Esophagus squamous epithelium (tissue), 5 donors: ENCODE measurements around the gene OPHN1. TPM values are rescaled to one million over a fixed set of nuclear protein-coding genes. Genes with fewer than 3 reads are reported as not detected.

Source experiments
- DNase-seq: peaks from one replicate; lab custom pipeline; 2025; lab: John Stamatoyannopoulos, UW
- H3K27ac ChIP-seq, 4 donors: fragments of 200-600 bp; sonication (generic); one replicate each; pipeline ENCODE4 v1.5.1; 2016 to 2019; ENCODE audit warnings: mild to moderate bottlenecking in 1 of 4
- H3K27me3 ChIP-seq, 4 donors: fragments of 200-600 bp; sonication (generic); 1 replicate in 3 of 4; 2 replicates in 1 of 4; pipeline versions ENCODE4 v1.5.1 to v1.6.0; 2017 to 2021; ENCODE audit warnings: antibody characterized with exemption in 1 of 4
- H3K36me3 ChIP-seq, 3 donors: fragments of 200-600 bp; sonication (generic); one replicate each; pipeline ENCODE4 v1.5.1; 2016 to 2019
- H3K4me1 ChIP-seq, 3 donors: fragments of 200-600 bp; sonication (generic); one replicate each; pipeline ENCODE4 v1.5.1; 2017 to 2019
- H3K4me3 ChIP-seq, 4 donors: fragments of 200-600 bp; sonication (generic); 1 replicate in 3 of 4; 2 replicates in 1 of 4; pipeline ENCODE4 v1.5.1; 2016 to 2019; ENCODE audit warnings: mild to moderate bottlenecking in 2 of 4, moderate library complexity in 1 of 4
- H3K9me3 ChIP-seq, 3 donors: fragments of 200-600 bp; sonication (generic); one replicate each; pipeline ENCODE4 v1.5.1; 2016 to 2019
- CTCF ChIP-seq, 6 experiments: fragments of 450-650 bp in 4 of 6; fragments of 200-600 bp in 2 of 6; sonication (generic) in 2 of 6; IDR thresholded peaks; one replicate each; pipeline ENCODE4 v1.5.1; 2016 to 2019; ENCODE audit warnings: antibody characterized with exemption in 6 of 6, mild to moderate bottlenecking in 4 of 6, moderate library complexity in 4 of 6
- POLR2A ChIP-seq, 4 donors: fragments of 450-650 bp; IDR thresholded peaks; one replicate each; pipeline ENCODE4 v1.6.1; 2017; ENCODE audit warnings: antibody characterized with exemption in 4 of 4, mild to moderate bottlenecking in 4 of 4, moderate library complexity in 3 of 4
- WGBS, 2 donors: methylation state at CpG; one replicate each; pipeline ENCODE4 v1.1.5; 2018; 5-methylcytosine and 5-hydroxymethylcytosine counted together
- intact Hi-C: fragments of 100-400 bp; cut with DNase I; formaldehyde crosslinking; loops from one replicate; pipeline ENCODE4 v1.15.0; 2022
- total RNA-seq, 4 donors: library from RNA; depleted of rRNA; stranded (reverse); fragments of >200 nt; gene quantifications; one replicate each; pipeline ENCODE4 v1.1.0, GENCODE V29; 2016
- donor health status: DM: yes; HTN: yes; CAD: no.

The OPHN1 gene
- total RNA-seq, 4 donors from 2014 or later: 2.6 to 6.5 (median 4.4) TPM

GRCh38 chrX:68238568-68238967 is 194.7 kb downstream of the OPHN1 start:
- intact Hi-C loops: no loop called here
- WGBS, 2 donors: 60 to 67% methylated on average over 1 to 6 of the region's 7 CpGs
- H3K27ac ChIP-seq: no peak overlapping the region
- no peak overlapping the region for H3K4me3 ChIP-seq
- no peaks in the 10 kb centered on the region for H3K9me3 ChIP-seq
- H3K36me3 ChIP-seq: no peaks in the 10 kb centered on the region
- H3K27me3 ChIP-seq: no peaks in the 10 kb centered on the region
- H3K4me1 ChIP-seq: no peaks in the 10 kb centered on the region
- no peak for DNase-seq
- TF ChIP-seq POLR2A (IDR thresholded peaks at IDR 0.05) (no peak), CTCF (IDR thresholded peaks at IDR 0.05) (peak in 1 of 6 experiments; percentile 16)

GRCh38 chrX:68234171-68234910 is 199.0 kb downstream of the OPHN1 start:
- no peak for DNase-seq
- TF ChIP-seq CTCF (IDR thresholded peaks at IDR 0.05): no peak
- TF ChIP-seq POLR2A (IDR thresholded peaks at IDR 0.05): no peak
- no peak overlapping the region for H3K27ac ChIP-seq
- intact Hi-C loops: no loop called here
- H3K4me1 ChIP-seq: no peaks in the 10 kb centered on the region
- no peaks in the 10 kb centered on the region for H3K9me3 ChIP-seq
- 72 to 93% methylated on average over 5 to 6 of the region's 6 CpGs for WGBS, 2 donors
- H3K36me3 ChIP-seq: no peaks in the 10 kb centered on the region
- H3K27me3 ChIP-seq: no peaks in the 10 kb centered on the region
- no peak overlapping the region for H3K4me3 ChIP-seq

- no peak for DNase-seq
- Histone ChIP-seq H3K36me3 (no peaks in the 10 kb centered on the region), H3K9me3 (no peaks in the 10 kb centered on the region), H3K27ac (no peak overlapping the region), H3K4me1 (no peaks in the 10 kb centered on the region), H3K4me3 (no peak overlapping the region), H3K27me3 (no peaks in the 10 kb centered on the region)
- TF ChIP-seq CTCF (IDR thresholded peaks at IDR 0.05): no peak
- TF ChIP-seq POLR2A (IDR thresholded peaks at IDR 0.05): no peak
- intact Hi-C loops: no loop called here
- 28 to 61% methylated on average over 5 of the region's 5 CpGs for WGBS, 2 donors
Observed at GRCh38 chrX:68232206-68232605, 201.1 kb downstream of the OPHN1 start.

GRCh38 chrX:68209008-68209407 is 224.3 kb downstream of the OPHN1 start:
- no peaks in the 10 kb centered on the region for H3K27me3 ChIP-seq
- intact Hi-C loops: no loop called here
- H3K4me3 ChIP-seq: no peak overlapping the region
- H3K9me3 ChIP-seq: no peaks in the 10 kb centered on the region
- H3K27ac ChIP-seq: no peak overlapping the region
- H3K36me3 ChIP-seq: no peaks in the 10 kb centered on the region
- WGBS, 2 donors: 100% methylated on average over 1 of the region's 1 CpG
- H3K4me1 ChIP-seq: no peaks in the 10 kb centered on the region
- TF ChIP-seq POLR2A (IDR thresholded peaks at IDR 0.05): no peak
- no peak for TF ChIP-seq CTCF (IDR thresholded peaks at IDR 0.05)
- no peak for DNase-seq

GRCh38 chrX:68204521-68205038 is 228.7 kb downstream of the OPHN1 start:
- no peak for DNase-seq

More at GRCh38 chrX:68204521-68205038, 228.7 kb downstream of the OPHN1 start:
- no peaks in the 10 kb centered on the region for H3K27me3 ChIP-seq
- no peaks in the 10 kb centered on the region for H3K4me1 ChIP-seq
- intact Hi-C loops: no loop called here
- WGBS, 2 donors: 78 to 94% methylated on average over 1 of the region's 1 CpG
- TF ChIP-seq POLR2A (IDR thresholded peaks at IDR 0.05) (no peak), CTCF (IDR thresholded peaks at IDR 0.05) (no peak)
- H3K9me3 ChIP-seq: no peaks in the 10 kb centered on the region
- no peak overlapping the region for H3K27ac ChIP-seq
- no peak overlapping the region for H3K4me3 ChIP-seq
- H3K36me3 ChIP-seq: no peaks in the 10 kb centered on the region
